HG03097 (cell line): ENCODE results near the gene LRP1.

Source experiments
- ATAC-seq: cut with Tn5 transposase; IDR thresholded peaks from one replicate; pipeline ENCODE4 v1.9.1; 2021; ENCODE audit not compliant: unreplicated experiment, low FRiP score

Gene LRP1

GRCh38 chr12:57151741-57152630, 23.7 kb downstream of the LRP1 start:
- ATAC-seq, result no peak

DNA sequence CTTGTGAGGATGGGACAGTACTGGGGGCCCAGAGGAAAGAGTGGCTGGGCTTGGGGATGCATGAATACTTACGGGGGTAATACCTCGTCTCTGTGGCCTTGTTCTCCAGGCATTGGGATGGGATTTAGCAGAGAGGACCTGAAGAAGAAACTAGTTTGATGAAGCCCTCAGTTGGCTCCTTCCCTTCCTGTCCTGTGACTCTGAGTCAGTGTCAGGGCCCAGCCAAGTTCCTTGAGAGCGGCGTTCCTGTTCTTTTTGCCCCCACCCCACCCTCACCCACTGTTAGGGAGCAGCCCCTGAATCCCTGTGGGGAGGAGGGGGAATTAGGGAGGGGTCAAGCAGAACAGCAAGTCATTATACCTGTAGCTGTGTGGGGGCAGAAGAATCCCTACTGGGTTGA, 24.4 kb downstream of the LRP1 start:
- ATAC-seq, result no peak

- ATAC-seq, result no peak
Measured at GRCh38 chr12:57153415-57153997, 25.2 kb downstream of the LRP1 start.

- no peak for ATAC-seq
Measured at GRCh38 chr12:57154076-57154475, 25.8 kb downstream of the LRP1 start.

GRCh38 chr12:57154804-57155434, 26.6 kb downstream of the LRP1 start:
- ATAC-seq, result no peak

DNA sequence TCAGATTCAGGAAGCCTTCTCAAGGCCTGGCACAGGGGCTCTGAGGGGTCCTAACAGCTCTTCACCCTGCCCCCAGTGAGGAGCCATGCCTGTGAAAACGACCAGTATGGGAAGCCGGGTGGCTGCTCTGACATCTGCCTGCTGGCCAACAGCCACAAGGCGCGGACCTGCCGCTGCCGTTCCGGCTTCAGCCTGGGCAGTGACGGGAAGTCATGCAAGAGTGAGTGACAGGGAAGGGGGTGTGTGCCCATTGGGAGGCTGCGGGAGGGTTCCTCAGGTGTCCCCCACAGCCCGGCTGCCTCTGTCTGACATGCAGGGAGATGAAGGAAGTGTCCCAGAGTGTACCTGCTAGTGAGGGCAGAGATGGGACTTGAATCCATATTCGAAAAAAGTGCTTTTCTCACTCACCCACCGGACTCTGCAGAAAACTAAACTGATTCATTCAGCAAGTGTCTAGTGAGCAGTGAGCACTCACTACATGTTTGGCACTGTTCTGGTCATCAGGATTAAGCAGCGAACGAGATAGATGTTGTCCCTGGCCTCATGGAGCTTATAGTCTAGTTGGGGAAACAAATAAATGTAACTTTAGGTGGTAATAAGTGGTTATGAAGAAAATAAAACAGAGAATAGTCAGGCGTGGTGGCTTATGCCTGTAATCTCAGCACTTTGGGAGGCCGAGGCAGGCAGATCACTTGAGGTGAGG, 28.6 kb downstream of the LRP1 start:
- ATAC-seq, result no peak

DNA sequence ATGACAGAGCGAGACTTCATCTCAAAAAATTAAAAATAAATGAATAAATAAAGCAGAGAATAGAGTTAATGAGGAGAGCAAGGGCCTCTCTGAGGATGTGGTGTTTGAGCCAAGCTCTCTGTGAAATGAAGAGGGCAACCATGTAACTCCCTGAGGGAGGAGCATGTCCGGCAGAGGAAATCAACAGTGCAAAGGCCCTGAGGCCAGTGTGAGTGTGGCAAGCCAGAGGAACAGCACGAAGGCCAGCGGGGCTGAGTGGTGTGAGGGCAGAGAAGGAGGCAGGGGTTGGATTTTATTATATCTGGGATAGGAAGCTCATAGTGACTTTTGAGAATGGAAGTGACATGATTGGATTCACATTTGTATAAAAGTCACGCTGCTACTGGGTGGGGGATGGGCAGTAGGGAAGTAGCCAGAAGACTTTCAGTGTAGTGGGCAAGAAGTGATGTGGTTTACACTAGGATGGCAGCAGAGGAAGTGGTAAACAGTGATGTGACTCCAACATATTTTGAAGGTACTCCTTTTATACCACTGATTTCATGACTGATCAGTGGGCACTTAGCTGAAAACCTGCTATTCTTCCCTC, 29.4 kb downstream of the LRP1 start:
- no peak for ATAC-seq

DNA sequence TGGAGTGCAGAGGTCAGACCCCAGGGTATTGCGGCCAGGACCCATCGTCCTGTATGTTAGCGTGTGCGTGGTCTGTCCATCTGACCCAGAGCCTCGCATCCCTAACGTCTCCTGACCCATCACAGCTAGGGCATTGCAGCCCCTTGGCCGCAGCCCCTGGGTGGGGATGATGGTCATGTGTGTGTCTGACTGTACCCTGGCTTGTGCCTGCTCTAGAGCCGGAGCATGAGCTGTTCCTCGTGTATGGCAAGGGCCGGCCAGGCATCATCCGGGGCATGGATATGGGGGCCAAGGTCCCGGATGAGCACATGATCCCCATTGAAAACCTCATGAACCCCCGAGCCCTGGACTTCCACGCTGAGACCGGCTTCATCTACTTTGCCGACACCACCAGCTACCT, 29.9 kb downstream of the LRP1 start:
- ATAC-seq, result no peak

GRCh38 chr12:57158665-57159064, 30.4 kb downstream of the LRP1 start:
- no peak for ATAC-seq

- no peak for ATAC-seq
Measured at GRCh38 chr12:57159311-57159710, 31.0 kb downstream of the LRP1 start.

GRCh38 chr12:57160040-57160439, 31.8 kb downstream of the LRP1 start:
- no peak for ATAC-seq

DNA sequence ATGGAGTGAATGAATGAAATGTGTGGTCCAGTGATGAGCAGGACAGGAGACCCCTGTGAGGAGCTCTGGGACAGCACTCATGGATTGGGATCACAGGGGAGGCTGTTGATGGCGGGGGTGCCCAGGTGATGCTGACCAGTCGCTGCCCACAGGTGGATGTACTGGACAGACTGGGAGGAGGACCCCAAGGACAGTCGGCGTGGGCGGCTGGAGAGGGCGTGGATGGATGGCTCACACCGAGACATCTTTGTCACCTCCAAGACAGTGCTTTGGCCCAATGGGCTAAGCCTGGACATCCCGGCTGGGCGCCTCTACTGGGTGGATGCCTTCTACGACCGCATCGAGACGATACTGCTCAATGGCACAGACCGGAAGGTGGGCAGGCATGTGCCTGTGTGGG, 32.5 kb downstream of the LRP1 start:
- ATAC-seq, result no peak

DNA sequence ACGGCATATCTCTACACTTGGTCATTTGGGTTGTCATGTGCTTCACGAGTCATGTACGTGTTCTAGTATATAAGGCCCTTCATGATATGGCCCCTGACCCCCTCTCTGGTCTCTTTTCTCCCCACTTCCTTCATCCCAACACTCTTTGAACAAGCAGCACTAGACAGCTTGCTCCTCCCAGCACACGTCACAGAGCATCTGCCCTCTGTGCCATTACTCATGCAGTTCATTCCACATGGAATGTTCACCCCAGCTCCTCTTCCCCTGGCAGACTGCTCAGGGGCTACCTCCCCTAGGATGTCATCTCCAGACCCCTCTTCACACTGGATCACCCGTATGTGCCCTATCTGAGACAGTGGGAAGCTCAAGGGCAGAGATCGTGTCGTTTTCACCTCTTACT, 33.2 kb downstream of the LRP1 start:
- ATAC-seq, result no peak

- no peak for ATAC-seq
Measured at GRCh38 chr12:57162553-57163125, 34.4 kb downstream of the LRP1 start.

GRCh38 chr12:57164454-57164853, 36.2 kb downstream of the LRP1 start:
- no peak for ATAC-seq

- no peak for ATAC-seq
Measured at GRCh38 chr12:57164966-57165625, 36.8 kb downstream of the LRP1 start.

DNA sequence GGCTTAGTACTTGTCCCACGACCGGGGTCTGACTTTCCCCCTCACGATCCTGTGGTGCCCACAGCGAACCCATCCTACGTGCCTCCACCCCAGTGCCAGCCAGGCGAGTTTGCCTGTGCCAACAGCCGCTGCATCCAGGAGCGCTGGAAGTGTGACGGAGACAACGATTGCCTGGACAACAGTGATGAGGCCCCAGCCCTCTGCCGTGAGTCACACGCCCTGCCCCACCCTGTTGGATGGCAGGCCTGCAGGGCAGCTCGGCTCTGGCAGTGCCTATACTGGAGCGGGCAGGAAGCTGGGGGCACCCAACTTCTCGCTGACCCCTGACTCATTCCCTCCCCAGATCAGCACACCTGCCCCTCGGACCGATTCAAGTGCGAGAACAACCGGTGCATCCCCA, 37.5 kb downstream of the LRP1 start:
- ATAC-seq, result no peak

GRCh38 chr12:57166971-57167371, 38.7 kb downstream of the LRP1 start:
- no peak for ATAC-seq

DNA sequence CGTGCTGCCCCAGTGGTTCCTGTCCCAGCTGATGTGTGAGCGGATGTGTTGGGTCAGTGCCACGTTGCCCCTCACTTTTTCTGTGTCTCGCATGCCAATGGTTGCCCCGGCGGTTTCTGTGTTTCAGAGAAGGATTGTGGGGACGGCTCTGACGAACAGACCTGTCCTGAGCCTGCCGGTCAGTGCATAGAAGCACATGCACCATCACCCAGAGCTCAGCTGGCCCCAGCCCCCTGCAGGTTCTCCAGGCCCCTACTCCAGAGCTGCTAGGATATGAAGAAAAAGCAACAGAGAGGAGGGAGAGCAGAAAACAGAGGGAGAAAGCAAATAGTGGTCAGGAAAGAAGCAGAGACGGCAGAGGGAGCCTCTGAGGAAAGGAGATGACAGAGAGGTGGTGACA, 39.8 kb downstream of the LRP1 start:
- no peak for ATAC-seq
